ENCODE measurements around the gene PARD6G.

PARD6G gene

DNA sequence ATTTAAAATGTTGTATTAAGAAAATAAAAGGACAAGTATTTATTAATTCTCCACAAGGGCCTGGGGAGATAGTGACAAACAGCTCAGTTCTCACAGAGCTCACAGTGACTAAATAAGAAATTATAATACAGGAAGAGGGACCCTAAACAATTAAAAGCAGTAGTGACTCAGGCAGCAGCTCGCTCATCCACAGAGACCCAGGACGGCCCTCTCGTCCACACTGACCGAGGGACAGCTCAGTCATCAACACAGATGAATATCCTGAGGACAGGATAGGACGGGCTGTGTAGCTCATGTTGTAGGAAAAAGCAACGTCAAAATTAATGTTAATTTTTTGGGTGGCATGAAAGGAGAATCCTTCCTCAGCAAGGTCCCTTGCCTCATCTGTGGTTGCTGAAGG lies 44.1 kb downstream of the PARD6G start:
- H3K79me2 ChIP-seq (ENCODE audit: insufficient read depth, low read length): no peaks in the 10 kb centered on the region
- no peak overlapping the region for H3K9ac ChIP-seq (ENCODE audit: low read length)
- no peaks in the 10 kb centered on the region for H3K36me3 ChIP-seq (ENCODE audit: insufficient read depth, low read length)
- H3F3A ChIP-seq (ENCODE audit: insufficient read depth, low read length): no peaks in the 10 kb centered on the region
- no peaks in the 10 kb centered on the region for H4K20me1 ChIP-seq (ENCODE audit: insufficient read depth, low read length)
- H3K4me1 ChIP-seq (ENCODE audit: insufficient read depth, low read length, severe bottlenecking): no peaks in the 10 kb centered on the region
- H3K4me3 ChIP-seq (ENCODE audit: low read depth, low read length, poor library complexity, severe bottlenecking): no peak overlapping the region
- no peaks in the 10 kb centered on the region for H3K9me3 ChIP-seq (ENCODE audit: low read length)
- no peak overlapping the region for H2AFZ ChIP-seq (ENCODE audit: low read length)
- no peak overlapping the region for H3K4me2 ChIP-seq (ENCODE audit: low read length)
- TF ChIP-seq EZH2 (IDR thresholded peaks at IDR 0.05; ENCODE audit: borderline replicate concordance, low read length): no peak
- TF ChIP-seq, protein P1, sequence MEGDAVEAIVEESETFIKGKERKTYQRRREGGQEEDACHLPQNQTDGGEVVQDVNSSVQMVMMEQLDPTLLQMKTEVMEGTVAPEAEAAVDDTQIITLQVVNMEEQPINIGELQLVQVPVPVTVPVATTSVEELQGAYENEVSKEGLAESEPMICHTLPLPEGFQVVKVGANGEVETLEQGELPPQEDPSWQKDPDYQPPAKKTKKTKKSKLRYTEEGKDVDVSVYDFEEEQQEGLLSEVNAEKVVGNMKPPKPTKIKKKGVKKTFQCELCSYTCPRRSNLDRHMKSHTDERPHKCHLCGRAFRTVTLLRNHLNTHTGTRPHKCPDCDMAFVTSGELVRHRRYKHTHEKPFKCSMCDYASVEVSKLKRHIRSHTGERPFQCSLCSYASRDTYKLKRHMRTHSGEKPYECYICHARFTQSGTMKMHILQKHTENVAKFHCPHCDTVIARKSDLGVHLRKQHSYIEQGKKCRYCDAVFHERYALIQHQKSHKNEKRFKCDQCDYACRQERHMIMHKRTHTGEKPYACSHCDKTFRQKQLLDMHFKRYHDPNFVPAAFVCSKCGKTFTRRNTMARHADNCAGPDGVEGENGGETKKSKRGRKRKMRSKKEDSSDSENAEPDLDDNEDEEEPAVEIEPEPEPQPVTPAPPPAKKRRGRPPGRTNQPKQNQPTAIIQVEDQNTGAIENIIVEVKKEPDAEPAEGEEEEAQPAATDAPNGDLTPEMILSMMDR (IDR thresholded peaks at IDR 0.05; ENCODE audit: low read length): no peak
- H3K27me3 ChIP-seq (ENCODE audit: insufficient read depth, low read length): no peaks in the 10 kb centered on the region
- no peak overlapping the region for H3K27ac ChIP-seq (ENCODE audit: low read depth, low read length, poor library complexity, severe bottlenecking)
- no peaks in the 10 kb centered on the region for H3K9me2 ChIP-seq (ENCODE audit: low read depth, low read length)

DNA sequence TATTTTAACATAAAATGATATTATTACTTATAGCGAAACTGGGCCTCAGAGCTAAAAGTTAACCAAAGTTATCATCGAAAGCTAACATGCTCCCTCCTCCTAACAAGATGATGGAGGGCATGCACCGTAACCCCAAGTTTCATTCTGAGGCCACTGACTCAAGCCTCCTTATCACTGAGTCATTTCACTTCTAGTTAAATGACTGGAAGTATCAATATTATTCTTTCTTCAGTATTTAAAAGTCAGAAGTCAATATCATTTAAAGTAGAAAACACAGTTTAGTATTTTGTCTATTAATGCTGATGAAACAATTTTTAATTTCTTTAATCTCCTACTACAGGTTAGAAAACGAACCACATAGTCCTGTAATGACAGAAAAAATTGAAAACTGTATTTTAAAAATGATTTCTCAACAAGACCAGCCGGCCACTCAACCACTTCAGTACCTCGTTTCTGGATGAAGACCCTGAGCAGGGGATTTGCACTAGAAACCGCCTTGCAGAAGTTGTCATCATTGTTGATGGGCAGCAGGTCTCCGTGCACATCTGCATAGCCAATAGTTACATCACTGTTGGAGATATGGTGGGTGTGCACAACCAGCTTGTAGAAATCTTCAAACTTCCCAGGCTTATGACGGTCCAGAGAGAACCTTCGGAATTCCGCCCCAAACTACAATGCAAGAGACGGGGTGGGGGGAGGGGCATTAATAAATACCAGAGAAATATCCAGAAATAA lies 44.9 kb downstream of the PARD6G start:
- H3K4me1 ChIP-seq (ENCODE audit: insufficient read depth, low read length, severe bottlenecking): no peaks in the 10 kb centered on the region
- no peak overlapping the region for H3K27ac ChIP-seq (ENCODE audit: low read depth, low read length, poor library complexity, severe bottlenecking)
- H2AFZ ChIP-seq (ENCODE audit: low read length): no peak overlapping the region
- no peak for TF ChIP-seq EZH2 (IDR thresholded peaks at IDR 0.05; ENCODE audit: borderline replicate concordance, low read length)
- TF ChIP-seq, protein P1 (IDR thresholded peaks at IDR 0.05; ENCODE audit: low read length): no peak
- no peaks in the 10 kb centered on the region for H3K36me3 ChIP-seq (ENCODE audit: insufficient read depth, low read length)
- H3K4me3 ChIP-seq (ENCODE audit: low read depth, low read length, poor library complexity, severe bottlenecking): no peak overlapping the region
- H3K79me2 ChIP-seq (ENCODE audit: insufficient read depth, low read length): no peaks in the 10 kb centered on the region
- H3K27me3 ChIP-seq (ENCODE audit: insufficient read depth, low read length): no peaks in the 10 kb centered on the region; the same call in 1 of the 2 replicates
- H3K4me2 ChIP-seq (ENCODE audit: low read length): no peak overlapping the region
- no peaks in the 10 kb centered on the region for H4K20me1 ChIP-seq (ENCODE audit: insufficient read depth, low read length)
- no peak overlapping the region for H3K9ac ChIP-seq (ENCODE audit: low read length)
- no peaks in the 10 kb centered on the region for H3F3A ChIP-seq (ENCODE audit: insufficient read depth, low read length)
- no peaks in the 10 kb centered on the region for H3K9me2 ChIP-seq (ENCODE audit: low read depth, low read length)
- H3K9me3 ChIP-seq (ENCODE audit: low read length): no peaks in the 10 kb centered on the region

DNA sequence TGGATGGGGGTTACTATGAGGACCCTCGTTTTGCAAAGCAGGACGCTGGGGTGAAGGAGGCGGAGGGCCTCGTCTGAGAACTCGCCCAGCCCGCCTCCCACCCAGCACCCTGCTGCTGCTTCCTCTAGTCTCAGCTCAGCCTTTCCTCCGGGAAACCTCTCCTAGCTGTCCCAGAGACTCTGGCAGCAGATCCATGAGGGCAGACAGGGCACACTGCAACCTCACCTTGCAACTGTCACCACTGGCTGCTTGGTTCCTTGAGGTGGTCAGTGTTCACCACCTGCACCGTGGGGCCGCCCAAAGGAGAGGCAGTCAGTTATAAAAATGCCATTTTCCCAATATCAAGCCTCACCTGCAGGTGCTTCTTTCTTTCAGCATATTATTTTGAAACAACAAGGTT lies 45.6 kb downstream of the PARD6G start:
- H3K9ac ChIP-seq (ENCODE audit: low read length): no peak overlapping the region
- H2AFZ ChIP-seq (ENCODE audit: low read length): no peak overlapping the region
- no peaks in the 10 kb centered on the region for H3K9me2 ChIP-seq (ENCODE audit: low read depth, low read length)
- H3K4me1 ChIP-seq (ENCODE audit: insufficient read depth, low read length, severe bottlenecking): no peaks in the 10 kb centered on the region
- H3K36me3 ChIP-seq (ENCODE audit: insufficient read depth, low read length): no peaks in the 10 kb centered on the region
- TF ChIP-seq, protein P1 (IDR thresholded peaks at IDR 0.05; ENCODE audit: low read length): no peak
- no peak for TF ChIP-seq EZH2 (IDR thresholded peaks at IDR 0.05; ENCODE audit: borderline replicate concordance, low read length)
- H3K4me3 ChIP-seq (ENCODE audit: low read depth, low read length, poor library complexity, severe bottlenecking): no peak overlapping the region
- H4K20me1 ChIP-seq (ENCODE audit: insufficient read depth, low read length): no peaks in the 10 kb centered on the region
- no peaks in the 10 kb centered on the region for H3K9me3 ChIP-seq (ENCODE audit: low read length)
- no peak overlapping the region for H3K4me2 ChIP-seq (ENCODE audit: low read length)
- H3K27me3 ChIP-seq (ENCODE audit: insufficient read depth, low read length): no peaks in the 10 kb centered on the region; the same call in 1 of the 2 replicates
- H3K79me2 ChIP-seq (ENCODE audit: insufficient read depth, low read length): no peaks in the 10 kb centered on the region
- no peak overlapping the region for H3K27ac ChIP-seq (ENCODE audit: low read depth, low read length, poor library complexity, severe bottlenecking)
- no peaks in the 10 kb centered on the region for H3F3A ChIP-seq (ENCODE audit: insufficient read depth, low read length)

Measured in OCI-LY1 (cell line).